GM18951 (cell line): ENCODE data around the gene VGF.

Experiments used
- POLR2A ChIP-seq: IDR thresholded peaks from 4 replicates; pipeline ENCODE4 v1.6.1; 2011; ENCODE audit warnings: mild to moderate bottlenecking; ENCODE audit not compliant: insufficient read length, insufficient read depth; ENCODE audit errors: extremely low read depth
- in situ Hi-C: fragments of 300-500 bp; cut with MboI; formaldehyde crosslinking; loops from one replicate; pipeline ENCODE4 v1.12.0; 2022; ENCODE audit warnings: low sequenced_read_pairs, mixed read lengths, inconsistent platforms; ENCODE audit not compliant: unreplicated experiment

The VGF gene

GRCh38 chr7:101156866-101157589 lies 8.3 kb downstream of the VGF start:
- in situ Hi-C loops = no loop called here
- TF ChIP-seq POLR2A = no peak

DNA sequence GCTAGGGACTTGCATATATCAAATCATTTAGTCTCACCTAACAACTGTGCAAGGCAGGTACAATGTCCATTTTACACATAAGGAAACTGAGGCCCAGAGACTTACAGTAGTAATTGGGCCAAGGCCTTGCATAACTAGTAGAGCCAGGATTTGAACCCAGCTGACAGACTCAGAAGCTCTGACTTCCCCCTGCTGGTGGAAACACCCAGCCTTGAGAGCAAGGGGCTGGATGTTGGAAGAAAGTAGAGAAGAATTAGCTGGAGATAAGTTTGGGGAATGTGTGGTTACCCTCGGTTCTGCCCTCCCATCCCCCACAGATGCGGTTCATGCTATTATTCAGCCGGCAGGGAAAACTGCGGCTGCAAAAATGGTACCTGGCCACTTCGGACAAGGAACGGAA lies 9.1 kb downstream of the VGF start:
- in situ Hi-C loops = no loop called here
- TF ChIP-seq POLR2A = no peak

- no peak for TF ChIP-seq POLR2A
- in situ Hi-C loops = no loop called here
These were observed 10.1 kb downstream of the VGF start for GRCh38 chr7:101155303-101155702.

- in situ Hi-C loops = no loop called here
- TF ChIP-seq POLR2A = no peak
These were observed 10.7 kb downstream of the VGF start for GRCh38 chr7:101154693-101155102.

DNA sequence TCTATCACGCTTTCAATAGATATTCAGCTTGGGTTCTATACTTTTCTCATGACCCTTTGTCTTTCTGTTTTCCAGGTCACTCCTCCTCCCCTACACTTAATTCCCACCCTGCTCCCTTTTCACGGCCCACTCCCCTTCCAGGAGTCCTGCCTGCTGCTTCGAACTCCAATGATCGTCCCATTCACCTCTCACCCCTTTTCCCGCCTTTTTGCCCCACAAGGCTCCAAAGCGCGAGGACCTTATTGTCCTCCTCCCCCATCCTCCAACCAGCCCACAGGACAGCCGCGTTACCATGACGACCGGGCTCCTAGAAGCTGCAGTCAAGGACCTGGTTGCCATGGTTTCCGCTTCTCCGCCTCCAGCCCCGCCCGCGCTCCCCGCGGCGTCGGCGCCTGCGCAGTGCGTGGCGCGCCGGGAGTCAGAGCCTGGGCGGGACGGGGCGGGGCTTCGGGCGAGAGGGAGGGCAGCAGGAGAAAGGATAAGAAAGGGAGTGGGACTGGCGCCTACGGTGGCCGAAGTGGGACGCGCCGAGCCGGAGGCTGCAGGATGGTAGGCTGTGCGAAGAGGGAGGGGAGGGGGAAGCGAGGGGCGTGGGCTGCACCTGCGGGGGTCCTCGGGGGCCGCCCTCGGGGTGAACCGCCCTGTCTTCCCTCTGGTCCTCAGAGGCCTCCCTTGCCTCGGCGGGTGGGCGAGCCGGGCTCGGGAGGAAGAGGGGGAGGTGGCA lies 11.2 kb downstream of the VGF start, which contains the start of gene AP1S1:
Gene AP1S1, plus strand, starts transcription at position 508 of the 724 bp plus-strand sequence. Its CDS starts 39 bp downstream, at position 547.
- peak; percentile 49 for TF ChIP-seq POLR2A
- in situ Hi-C loops = no loop called here

GRCh38 chr7:101151908-101152651 lies 13.3 kb downstream of the VGF start:
- in situ Hi-C loops = no loop called here
- no peak for TF ChIP-seq POLR2A

DNA sequence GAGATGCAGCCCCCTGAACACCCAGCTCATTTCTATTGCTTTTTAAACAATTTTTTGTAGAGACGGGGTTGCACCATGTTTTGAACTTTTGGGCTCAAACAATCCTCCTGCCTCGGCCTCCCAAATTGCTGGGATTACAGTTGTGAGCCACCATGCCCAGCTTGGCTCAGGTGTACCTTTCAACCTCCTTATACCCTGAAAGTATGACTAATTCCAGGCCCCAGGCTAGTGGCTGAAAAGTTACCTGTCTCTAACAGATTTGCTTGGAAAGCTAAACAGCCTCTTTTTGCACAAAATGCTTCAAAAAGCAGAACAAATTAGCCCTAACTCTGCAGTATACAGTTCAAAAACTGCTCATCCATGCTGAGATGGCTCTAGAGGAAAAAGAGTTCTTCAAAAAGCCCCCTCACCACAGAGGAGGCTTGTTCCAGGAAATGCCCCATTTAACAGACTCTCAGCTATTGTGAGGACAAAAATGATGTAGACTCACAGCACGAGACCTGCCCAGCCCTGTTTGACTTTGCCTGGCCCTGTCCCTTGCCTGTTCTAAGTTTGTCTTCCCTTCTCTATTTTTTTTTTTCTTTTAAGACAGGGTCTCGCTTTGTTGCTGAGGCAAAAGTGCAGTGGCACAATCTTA lies 24.5 kb downstream of the VGF start:
- in situ Hi-C loops = no loop called here

GRCh38 chr7:101140339-101140699 lies 25.1 kb downstream of the VGF start:
- TF ChIP-seq POLR2A = no peak
- in situ Hi-C loops = no loop called here

More for the DNA sequence above, 24.5 kb downstream of the VGF start:
- no peak for TF ChIP-seq POLR2A

DNA sequence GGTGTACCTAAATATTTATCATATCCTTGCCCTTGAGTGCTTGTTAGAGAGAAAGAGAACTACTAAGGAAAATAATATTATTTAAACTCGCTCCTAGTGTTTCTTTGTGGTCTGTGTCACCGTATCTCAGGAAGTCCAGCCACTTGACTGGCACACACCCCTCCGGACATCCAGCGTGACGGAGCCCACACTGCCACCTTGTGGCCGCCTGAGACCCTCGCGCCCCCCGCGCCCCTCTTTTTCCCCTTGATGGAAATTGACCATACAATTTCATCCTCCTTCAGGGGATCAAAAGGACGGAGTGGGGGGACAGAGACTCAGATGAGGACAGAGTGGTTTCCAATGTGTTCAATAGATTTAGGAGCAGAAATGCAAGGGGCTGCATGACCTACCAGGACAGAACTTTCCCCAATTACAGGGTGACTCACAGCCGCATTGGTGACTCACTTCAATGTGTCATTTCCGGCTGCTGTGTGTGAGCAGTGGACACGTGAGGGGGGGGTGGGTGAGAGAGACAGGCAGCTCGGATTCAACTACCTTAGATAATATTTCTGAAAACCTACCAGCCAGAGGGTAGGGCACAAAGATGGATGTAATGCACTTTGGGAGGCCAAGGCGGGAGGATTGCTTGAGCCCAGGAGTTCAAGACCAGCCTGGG lies 27.0 kb downstream of the VGF start:
- no peak for TF ChIP-seq POLR2A
- in situ Hi-C loops = no loop called here

- in situ Hi-C loops = no loop called here
- TF ChIP-seq POLR2A = no peak
These were observed 27.6 kb downstream of the VGF start for GRCh38 chr7:101137651-101138212.

GRCh38 chr7:101134399-101134980 lies 30.9 kb downstream of the VGF start:
- in situ Hi-C loops = no loop called here
- no peak for TF ChIP-seq POLR2A
